Fibroblast of lung (primary cell): Measurements from ENCODE around the gene BTK.

ENCODE experiments used
- EZH2 ChIP-seq: IDR thresholded peaks from 2 replicates; pipeline ENCODE4 v1.5.1; 2012; ENCODE audit warnings: low read length, control low read depth, mild to moderate bottlenecking; ENCODE audit errors: missing control alignments
- TF ChIP-seq, protein P1 (sequence below), 2 donors: IDR thresholded peaks in 1 of 2; conservative IDR thresholded peaks in 1 of 2; 1 replicate in 1 of 2; 2 replicates in 1 of 2; pipeline ENCODE4 v1.5.1; 2011 to 2012; ENCODE audit warnings: low read length in 2 of 2, control low read depth in 1 of 2, inconsistent platforms in 1 of 2, low read depth in 1 of 2, mild to moderate bottlenecking in 1 of 2

DNA sequence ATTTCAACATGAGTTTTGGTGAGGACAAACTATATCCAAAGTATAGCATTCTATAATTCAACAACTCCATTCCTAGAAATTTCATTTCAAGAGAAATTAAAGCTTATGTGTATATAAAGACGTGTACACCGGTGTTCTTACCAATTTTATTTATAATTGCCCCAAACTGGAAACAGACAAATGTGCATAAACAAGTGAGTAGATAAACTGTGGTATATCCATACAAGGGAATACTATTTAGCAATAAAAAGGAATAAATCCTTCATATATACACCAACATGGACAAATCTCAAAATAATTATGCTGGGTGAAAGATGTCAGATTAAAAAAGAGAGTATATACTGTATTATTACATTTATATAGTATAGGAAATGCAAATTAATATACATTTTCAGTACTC lies 42.0 kb upstream of the BTK start:
- TF ChIP-seq, protein P1, sequence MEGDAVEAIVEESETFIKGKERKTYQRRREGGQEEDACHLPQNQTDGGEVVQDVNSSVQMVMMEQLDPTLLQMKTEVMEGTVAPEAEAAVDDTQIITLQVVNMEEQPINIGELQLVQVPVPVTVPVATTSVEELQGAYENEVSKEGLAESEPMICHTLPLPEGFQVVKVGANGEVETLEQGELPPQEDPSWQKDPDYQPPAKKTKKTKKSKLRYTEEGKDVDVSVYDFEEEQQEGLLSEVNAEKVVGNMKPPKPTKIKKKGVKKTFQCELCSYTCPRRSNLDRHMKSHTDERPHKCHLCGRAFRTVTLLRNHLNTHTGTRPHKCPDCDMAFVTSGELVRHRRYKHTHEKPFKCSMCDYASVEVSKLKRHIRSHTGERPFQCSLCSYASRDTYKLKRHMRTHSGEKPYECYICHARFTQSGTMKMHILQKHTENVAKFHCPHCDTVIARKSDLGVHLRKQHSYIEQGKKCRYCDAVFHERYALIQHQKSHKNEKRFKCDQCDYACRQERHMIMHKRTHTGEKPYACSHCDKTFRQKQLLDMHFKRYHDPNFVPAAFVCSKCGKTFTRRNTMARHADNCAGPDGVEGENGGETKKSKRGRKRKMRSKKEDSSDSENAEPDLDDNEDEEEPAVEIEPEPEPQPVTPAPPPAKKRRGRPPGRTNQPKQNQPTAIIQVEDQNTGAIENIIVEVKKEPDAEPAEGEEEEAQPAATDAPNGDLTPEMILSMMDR (conservative IDR thresholded peaks at IDR 0.05 in 1 of 2, IDR thresholded peaks at IDR 0.05 in 1 of 2; ENCODE audit: low read depth in 1 of 2, low read length in 2 of 2): no peak
- TF ChIP-seq EZH2: no peak
